HG03520 (cell line): ENCODE data around the gene RORB.
A peak's percentile ranks its signal among the peaks of the same experiment; 100 is the strongest.

Source experiments
- ATAC-seq: cut with Tn5 transposase; IDR thresholded peaks from one replicate; pipeline ENCODE4 v1.9.1; 2021; ENCODE audit warnings: mild to moderate bottlenecking, moderate library complexity; ENCODE audit not compliant: unreplicated experiment

The RORB gene

GRCh38 chr9:74496819-74497747, at the start of gene RORB:
Gene RORB, plus strand, starts transcription at chr9:74497335. Its CDS starts 642 bp downstream, at chr9:74497977.
- peak; percentile 92 for ATAC-seq

- no peak for ATAC-seq
These were observed 49.5 kb upstream of the RORB start for GRCh38 chr9:74447451-74448193.

GRCh38 chr9:74449060-74449459, 48.1 kb upstream of the RORB start:
- no peak for ATAC-seq

DNA sequence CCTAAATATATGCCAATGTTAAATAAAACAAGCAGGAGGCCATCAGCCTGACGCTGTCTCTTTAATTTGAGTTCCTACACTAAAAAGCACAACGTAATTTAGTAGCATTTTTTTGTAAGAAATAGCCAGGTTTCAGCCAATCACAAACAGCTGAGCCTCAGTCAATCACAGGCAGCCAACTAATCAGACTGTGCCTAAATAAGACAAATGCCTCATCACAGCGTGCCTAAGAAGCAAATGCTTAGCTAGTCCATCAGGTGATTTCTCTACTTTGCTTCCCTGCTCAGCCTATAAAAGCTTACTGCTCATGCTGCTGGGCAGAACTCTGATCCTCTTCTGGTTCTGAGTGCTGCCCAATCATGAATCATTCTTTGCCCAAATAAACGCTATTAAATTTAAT, 38.3 kb upstream of the RORB start:
- no peak for ATAC-seq

- ATAC-seq, result no peak
These were observed 33.3 kb upstream of the RORB start for GRCh38 chr9:74463825-74464224.

- no peak for ATAC-seq
These were observed 18.5 kb upstream of the RORB start for GRCh38 chr9:74478606-74479005.

DNA sequence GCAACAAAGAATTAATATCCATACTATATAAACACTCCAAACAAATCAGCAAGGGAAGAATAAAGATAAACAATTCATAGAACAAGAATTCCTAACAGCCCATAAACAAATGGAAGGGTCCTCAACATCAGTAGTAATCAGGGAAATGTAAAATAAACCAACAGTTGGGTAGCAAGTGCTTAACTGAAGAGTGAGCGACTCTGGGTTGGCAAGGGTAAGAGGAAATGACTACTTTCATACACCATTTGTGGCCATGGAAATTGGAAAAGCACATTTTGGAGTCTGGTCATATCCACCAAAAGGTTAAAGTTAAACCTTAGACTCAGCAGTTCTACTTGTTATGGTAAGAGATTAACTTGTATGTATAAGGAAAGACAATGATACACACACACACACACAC, 17.4 kb upstream of the RORB start:
- no peak for ATAC-seq

DNA sequence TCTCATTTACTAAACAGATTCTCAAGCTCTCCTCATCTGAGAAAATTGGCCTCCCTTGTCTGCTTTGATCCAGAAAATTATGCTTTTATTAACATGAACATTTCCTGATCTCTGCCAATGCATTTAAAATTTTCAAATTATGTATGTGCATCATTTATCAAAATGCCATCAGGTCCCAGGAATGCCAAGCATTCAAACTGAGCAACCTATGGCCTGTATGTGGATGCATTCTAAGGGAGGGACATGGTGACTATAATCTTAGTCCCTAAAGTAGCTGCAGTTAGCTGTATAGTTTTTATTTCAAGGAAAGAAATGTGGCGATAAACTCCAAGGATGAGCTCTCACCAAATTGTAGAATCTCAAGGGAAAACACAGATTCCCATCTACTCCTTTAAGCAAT, 9.7 kb upstream of the RORB start:
- no peak for ATAC-seq

DNA sequence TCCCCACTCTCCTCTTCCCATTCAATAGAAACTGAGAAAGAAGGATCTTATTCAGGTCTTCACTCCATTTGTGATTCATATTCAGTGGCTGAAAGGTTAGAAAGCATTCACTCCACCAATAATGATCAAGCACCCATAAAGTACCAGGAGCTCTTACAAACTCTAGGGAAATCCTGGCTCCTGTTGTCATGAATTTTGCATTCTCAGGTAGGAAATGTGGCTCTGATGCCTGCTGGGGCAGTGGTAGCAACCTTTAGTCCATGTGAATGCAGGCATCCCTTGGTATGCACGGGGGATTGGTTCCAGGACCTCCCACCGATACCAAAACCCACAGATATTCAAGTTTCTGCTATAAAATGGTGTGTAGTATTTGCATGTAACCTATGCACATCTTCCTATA, 3.6 kb upstream of the RORB start:
- no peak for ATAC-seq

DNA sequence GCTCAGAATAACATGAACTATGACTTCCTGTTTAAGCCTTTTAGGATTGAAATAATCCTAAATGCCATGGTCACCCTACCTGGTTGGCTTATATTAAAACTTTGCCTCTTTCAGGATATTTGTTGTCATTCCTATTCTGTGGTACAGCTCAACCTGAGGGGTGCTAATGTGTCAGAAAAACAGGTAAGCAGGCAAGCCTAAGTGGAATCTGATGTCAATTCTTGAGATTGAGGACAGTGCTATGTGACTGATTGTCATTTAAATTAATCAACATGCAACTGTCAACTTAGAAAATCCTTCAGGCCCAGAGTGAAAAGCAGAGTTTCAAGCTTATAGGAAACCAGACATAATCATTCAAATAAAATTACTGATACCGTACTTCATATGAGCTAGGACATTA, 2.6 kb upstream of the RORB start:
- ATAC-seq, result no peak

- no peak for ATAC-seq
These were observed 729 bp upstream of the RORB start for GRCh38 chr9:74496406-74496805.

DNA sequence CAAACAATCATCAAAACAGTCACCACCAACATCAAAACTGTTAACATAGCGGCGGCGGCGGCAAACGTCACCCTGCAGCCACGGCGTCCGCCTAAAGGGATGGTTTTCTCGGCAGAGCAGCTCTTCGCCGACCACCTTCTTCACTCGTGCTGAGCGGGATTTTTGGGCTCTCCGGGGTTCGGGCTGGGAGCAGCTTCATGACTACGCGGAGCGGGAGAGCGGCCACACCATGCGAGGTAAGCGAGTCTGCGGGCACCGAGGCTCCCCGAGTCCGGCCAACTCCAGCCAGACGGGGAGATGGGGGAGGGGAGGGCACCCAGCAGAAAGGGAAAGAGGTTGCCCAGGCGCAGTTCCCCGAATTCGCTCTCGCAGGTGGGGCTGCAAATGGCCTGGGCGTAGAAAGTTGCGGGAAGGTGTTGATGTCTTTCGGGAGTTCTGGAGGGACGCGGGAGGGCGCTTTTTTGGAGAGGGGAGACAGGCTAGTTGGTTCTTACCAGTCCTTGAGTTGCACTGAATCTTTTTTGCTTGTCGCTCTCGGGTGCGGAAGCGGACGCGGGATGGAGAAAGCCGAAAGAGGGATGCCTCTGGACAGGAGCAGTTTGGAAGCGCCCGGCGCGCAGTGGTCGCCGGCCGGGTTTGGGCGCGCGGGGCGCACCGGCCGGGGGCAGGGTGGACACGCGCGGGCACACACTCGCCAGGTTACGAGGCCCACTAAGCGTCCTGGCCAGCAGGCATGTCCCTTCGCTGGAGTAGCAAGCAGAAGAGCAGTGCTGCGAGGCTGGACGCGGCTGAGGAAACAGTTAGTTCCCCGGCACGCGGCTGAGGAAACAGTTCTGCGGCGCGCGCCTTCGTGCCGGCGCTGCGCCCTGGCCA, 849 bp downstream of the RORB start:
- ATAC-seq, result no peak

- ATAC-seq, result no peak
These were observed 1.5 kb downstream of the RORB start for GRCh38 chr9:74498621-74499095.

- no peak for ATAC-seq
These were observed 2.0 kb downstream of the RORB start for GRCh38 chr9:74499111-74499601.

DNA sequence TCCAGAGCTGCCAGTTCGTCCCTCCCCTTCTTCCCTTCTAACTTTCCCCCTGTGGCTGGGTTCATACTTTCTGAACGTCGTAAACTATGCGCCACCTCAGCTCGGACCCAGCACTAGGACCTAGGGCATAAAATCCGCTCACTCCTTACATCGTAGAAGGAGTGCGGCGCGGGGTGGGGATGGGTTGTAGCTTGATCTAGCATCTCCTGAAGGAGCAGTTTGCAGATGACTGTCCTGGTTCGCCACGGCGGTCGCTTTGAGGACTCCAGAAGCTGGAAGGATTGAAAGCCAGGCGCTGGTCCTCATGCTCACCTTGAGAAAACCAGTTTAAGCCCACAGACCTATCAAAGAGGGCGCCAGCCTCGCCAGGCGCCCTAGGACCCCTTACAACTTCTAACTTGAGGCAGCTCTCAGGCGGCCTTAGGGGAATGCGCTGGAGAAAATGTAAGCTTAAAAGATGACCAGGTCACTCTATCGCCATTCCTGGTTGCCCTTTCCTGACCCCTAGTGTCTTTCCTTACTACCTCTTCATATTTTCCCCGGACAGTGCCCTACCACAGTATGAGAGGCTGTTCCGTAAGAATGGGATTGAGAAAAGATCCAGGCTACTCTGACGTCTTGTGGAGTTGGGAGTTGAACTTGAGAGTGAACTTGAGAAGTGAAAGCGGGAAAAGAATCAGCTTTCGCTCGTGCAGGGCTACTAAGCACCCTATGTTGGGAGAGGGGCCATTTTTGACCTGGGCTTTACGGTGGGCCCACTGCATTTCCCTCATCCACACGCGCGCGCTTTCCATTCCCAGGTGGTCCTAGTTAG, 2.8 kb downstream of the RORB start:
- no peak for ATAC-seq

- no peak for ATAC-seq
These were observed 3.4 kb downstream of the RORB start for GRCh38 chr9:74500584-74500924.

GRCh38 chr9:74501570-74501969, 4.4 kb downstream of the RORB start:
- ATAC-seq, result no peak

DNA sequence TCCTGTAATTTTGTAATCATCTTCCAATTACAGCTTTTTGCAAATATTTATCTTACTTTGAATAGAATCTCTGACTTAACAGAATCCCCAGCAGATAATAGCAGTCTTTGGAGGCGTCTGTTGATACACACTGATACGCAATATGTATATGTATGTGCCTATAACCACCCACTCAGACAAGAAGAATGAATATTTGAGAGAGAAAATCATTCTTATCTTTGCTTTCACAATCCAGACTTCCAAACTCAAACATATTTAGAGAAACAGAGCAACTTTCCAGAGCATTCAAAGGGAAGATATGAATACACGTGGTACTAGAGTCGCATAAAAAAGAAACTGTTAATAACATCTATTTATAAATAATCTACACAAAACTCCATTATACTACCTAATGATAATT, 6.1 kb downstream of the RORB start:
- no peak for ATAC-seq

- ATAC-seq, result no peak
These were observed 6.5 kb downstream of the RORB start for GRCh38 chr9:74503666-74504065.

DNA sequence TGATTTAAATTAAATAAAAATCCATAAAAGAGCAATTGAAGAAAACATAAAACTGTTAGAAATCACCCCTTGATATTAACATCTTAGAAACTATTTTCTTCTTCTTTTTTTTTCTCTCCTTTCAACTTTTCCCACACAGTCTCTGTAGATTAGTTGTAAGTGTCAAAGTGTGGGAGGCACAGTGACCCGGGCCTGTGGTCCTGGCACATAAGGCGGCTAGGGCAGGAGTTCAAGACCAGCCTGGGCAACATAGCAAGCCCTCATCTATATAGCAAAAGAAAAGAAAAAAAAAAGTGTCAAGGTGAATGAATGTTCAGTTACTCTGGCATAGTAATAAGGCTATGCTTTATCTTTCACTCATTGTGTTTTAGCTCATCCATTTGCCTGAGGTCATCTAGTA, 14.2 kb downstream of the RORB start:
- no peak for ATAC-seq
